Superior temporal gyrus (tissue), 1 donor: Measurements from ENCODE around the gene EPN2.
"Not testable (repeated sequence)": the region's sequence is repeated elsewhere in the genome, so short reads cannot be mapped to it uniquely, and the experiment has no call there.

Experiments
- DNase-seq: peaks from one replicate; pipeline ENCODE4 v3.0.0-alpha.2; 2016; ENCODE audit errors: extremely low spot score

EPN2 gene

DNA sequence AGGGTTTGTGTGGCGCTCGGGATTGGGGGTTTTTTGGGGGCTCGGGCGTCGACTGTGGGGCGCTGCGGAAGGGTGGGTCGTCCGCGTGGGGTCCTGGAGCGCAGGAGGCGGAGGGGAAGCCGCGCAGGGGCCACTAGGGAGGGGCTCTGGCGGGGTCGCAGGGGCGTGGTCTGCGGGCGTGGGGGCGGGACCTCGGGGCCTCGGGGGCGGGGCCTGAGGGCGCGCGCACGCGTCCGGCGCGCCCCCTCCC, at the start of gene EPN2:
EPN2 (plus strand) TSS at position 228 of the 250 bp plus-strand sequence. CDS start 45,754 bp downstream, outside the sequence.
- DNase-seq: not testable (repeated sequence)

DNA sequence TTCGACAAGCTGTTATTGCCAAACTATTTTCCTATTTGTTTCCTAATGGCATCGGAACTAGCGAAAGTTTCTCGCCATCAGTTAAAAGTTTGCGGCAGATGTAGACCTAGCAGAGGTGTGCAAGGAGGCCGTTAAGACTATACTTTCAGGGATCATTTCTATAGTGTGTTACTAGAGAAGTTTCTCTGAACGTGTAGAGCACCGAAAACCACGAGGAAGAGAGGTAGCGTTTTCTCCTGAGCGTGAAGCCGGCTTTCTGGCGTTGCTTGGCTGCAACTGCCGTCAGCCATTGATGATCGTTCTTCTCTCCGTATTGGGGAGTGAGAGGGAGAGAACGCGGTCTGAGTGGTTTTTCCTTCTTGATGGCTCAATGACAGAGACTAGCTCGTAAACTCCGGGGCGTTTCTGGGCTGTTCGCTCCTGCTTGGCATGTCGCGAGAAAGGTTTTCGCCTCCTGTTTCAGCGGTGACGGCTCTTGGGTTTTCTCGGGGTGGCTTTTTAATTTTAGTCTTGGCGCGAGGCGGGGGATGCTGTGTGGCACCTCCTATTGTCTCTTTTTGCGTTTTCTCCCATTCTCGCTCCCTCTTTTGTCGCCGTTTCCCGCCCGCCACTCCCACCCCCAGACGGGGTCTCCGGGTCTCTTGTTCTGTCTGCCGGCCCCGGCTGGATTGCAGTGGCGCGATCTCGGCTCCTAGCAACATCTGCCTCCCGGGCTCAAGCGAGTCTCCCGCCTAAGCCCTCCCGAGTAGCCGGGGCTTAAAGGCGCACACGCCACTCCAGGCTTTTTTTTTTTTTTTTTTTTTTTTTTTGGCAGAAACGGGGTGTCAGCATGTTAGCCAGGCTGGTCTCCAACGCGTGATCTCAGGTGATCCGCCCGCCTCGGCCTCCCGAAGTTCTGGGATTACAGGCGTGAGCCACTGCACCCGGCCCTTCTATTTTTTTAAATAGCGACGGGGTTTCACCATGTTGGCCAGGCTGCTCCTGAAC, 49.0 kb upstream of the EPN2 start:
- not testable (repeated sequence) for DNase-seq

DNA sequence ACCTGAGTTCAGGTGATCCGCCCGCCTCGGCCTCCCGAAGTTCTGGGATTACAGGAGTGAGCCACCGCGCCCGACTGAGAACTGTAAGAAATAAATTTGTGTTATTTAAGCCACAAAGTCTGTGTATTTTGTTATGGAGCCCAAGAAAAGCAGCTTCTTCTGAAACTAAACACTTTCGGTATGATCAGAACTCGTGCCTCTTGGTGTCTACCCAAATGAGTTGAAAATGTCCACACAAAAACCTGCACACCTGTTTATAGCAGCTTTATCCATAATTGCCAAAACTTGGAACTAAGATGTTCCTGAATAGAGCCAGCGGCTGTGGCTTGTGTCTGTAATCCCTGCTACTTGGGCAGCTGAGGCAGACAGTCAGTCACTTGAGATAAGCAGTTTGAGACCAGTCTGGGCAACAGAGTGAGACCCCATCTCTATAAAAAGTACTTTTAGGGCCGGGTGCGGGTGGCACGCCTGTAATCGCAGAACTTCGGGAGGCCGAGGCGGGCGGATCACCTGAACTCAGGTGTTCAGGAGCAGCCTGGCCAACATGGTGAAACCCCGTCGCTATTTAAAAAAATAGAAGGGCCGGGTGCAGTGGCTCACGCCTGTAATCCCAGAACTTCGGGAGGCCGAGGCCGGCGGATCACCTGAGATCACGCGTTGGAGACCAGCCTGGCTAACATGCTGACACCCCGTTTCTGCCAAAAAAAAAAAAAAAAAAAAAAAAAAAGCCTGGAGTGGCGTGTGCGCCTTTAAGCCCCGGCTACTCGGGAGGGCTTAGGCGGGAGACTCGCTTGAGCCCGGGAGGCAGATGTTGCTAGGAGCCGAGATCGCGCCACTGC, 48.1 kb upstream of the EPN2 start:
- not testable (repeated sequence) for DNase-seq

DNA sequence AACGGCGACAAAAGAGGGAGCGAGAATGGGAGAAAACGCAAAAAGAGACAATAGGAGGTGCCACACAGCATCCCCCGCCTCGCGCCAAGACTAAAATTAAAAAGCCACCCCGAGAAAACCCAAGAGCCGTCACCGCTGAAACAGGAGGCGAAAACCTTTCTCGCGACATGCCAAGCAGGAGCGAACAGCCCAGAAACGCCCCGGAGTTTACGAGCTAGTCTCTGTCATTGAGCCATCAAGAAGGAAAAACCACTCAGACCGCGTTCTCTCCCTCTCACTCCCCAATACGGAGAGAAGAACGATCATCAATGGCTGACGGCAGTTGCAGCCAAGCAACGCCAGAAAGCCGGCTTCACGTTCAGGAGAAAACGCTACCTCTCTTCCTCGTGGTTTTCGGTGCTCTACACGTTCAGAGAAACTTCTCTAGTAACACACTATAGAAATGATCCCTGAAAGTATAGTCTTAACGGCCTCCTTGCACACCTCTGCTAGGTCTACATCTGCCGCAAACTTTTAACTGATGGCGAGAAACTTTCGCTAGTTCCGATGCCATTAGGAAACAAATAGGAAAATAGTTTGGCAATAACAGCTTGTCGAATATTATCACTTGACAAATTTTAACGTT, 47.3 kb upstream of the EPN2 start:
- DNase-seq: not testable (repeated sequence)

DNA sequence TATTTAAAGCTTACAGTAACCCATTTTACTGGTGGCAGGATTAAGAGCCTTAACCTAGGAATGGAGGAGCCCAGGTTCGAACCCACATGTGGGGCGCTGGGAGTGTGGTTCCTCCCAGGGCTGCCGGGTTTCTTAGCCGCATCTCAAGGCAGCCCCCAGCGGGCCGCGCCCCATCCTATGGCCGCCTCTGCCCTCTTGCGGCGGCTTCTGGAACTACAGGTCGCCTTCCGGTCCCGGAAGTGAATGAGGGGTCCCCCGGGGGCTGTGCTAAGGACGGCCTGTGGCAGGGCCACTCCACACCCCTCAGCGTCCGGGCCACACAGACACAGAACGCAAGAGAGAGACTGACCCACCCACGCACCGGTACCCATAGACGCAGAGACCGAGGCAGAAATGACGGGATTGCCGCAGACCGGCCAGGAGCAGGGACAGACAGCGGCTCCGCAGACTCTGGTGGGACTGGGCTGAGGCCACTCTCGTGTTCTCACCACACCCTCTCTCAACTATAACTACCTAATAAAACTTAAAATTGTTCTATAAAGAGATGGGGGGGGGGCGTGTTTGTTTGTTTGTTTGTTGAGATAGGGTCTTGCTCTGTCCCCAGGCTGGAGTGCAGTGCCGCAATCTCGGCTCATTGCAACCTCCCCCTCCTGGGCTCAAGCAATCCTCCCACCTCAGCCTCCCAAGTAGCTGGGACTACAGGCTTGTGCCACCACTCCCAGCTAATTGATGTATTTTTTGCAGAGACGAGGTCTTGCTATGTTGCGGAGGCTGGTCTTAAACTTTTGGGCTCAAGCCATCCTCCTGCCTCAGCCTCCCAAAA, 40.6 kb upstream of the EPN2 start:
- DNase-seq: not testable (repeated sequence)

DNA sequence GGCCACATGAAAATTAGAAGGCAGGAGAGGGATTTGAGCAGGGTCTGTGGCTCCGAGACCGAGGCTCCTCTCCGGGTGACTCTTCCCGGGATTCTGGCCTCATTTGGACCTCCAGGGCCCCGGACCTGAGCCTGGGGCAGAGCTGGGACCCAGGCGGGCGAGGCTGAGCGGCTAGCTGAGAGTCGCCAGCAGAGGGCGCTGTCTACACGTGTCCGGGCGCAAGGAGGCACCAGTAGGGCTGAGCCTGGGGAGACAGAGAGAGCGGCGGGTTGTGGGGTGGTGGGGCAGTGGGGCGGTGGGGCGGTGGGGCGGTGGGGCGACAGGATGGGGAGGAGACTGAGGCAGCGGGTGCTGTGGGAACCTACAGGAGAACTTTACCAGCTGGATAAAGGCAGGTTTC, 34.7 kb upstream of the EPN2 start:
- not testable (repeated sequence) for DNase-seq

DNA sequence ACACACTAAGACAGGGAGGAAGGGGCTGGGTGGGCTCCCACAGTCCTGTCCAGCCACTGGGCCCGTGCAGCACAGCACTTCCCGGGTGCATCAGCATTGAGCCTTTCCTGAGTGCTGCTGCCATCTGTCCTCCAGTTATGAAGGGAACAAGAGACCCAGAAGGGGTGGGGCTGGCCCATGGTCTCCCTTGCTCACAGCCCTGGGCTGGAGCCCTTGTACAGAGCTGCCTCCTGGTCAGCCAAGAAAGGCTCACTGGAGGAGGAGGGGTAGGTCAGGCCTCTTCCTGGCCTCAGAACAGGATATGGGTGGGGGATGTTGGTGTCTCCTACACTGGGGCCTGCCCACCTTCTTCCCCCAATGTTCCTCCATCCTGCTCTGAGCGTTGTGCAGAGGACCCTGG, 33.7 kb upstream of the EPN2 start:
- not testable (repeated sequence) for DNase-seq

DNA sequence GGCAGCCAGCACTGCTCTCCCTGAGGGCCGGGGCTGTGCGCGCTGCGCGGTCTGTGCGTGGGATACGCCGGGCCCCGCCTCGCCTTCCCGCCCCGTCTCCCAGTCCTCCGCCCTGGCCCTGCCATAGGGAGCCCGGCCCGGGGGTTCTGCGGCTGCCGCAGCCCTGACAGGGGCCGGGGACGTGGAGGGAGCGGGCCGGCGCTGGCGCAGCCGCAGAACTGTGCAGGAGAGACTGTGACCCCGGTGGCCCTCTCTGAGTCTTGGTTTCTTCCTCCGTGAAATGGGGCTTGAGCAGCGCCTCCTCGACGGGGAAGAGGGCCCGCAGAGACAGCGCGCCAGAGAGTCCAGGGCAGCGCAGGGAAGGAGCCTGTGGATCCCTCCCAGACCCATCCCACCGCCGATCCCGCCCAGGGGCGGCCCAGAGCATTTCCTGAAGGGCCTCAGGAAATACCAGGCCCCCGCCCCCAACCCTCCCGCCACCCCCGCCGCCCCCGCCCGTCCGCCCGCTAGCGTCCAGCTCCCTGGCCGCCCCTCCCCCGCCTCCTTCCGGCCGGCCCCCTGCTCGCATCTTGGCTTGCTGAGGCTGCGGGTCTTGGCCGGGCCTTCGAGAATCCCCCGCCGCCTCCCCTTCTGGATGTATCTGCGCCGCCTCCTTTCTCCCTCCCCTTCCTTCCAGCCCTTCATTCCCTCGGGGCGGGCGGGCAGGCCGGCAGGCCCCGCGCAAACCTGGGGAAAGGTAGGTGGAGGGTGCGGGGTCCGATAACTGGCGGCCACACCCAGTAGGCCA, 21.9 kb upstream of the EPN2 start:
- DNase-seq: not testable (repeated sequence)

DNA sequence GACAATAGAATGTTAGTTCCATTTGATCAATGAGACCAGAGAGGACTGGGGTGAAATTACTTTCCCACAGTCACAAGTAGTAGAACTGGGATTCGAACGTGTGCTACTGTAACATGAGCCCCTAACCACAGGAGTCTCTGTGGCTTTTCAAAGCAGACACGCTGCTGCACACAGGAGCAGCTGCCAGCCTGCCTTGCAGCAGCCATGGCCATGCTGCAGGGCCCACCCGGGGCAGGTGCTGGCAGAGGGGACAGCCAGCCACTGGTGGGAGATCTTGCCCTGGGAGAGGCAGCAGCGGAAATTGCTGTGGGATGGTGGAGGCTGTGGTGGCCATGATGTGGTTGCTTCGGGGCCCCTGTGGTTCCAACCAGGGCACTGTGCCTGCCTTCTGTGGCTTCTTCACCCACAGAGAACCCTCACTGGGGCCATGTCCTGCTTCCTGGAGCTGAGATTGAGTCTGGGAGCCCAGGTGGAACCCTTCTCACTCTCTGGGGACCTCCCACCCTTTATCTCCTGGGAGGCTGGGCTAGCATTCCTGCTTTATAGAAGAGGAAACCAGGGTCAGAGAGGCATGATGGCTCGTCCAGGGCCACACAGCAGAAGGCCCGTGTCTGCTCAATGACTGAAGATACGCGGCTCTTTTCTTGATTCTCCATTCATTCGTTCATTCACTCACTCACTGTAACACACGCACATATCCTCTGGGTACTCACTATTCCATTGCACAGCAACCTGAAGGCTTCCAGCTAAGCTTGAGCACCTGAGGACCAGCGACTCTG, 20.8 kb upstream of the EPN2 start:
- not testable (repeated sequence) for DNase-seq

DNA sequence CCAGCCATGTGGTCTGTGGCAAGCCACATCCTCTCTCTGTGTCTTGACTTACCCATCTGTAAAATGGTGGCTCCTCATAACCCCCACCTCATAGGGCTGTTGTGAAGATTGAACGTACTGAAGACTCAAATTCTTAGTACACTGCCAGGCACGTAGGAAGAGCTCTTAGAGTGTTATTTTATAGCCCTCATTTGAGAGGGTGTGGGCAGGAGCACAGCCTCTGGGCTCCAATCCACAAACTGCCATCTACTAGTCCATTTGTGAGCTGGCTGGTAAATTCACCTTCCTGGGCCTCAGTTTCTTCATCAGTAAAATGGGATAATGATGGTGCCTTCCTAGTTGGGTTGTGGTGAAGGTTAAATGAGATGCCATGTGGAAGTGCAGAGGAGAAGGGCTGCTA, 18.3 kb upstream of the EPN2 start:
- DNase-seq: not testable (repeated sequence)

DNA sequence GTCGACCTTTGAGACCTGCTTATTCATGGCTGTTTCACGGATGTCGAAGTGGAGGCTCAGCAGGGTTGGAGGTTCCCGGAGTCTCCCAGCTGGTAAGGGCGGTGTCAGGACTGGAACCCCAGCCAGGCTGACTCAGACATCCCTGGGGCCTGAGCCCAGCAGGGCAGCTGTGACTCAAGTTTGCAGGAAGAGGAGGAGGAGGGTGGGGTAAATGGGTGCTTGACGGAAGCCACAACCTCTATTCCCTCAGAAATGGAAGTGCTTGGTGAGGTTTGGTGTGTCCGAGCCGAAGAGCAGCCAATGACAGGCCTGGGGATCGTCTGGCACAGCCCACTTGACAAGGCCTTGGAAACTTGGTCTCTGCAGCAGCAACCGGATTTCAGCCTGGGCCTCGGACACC, 17.8 kb upstream of the EPN2 start:
- not testable (repeated sequence) for DNase-seq

DNA sequence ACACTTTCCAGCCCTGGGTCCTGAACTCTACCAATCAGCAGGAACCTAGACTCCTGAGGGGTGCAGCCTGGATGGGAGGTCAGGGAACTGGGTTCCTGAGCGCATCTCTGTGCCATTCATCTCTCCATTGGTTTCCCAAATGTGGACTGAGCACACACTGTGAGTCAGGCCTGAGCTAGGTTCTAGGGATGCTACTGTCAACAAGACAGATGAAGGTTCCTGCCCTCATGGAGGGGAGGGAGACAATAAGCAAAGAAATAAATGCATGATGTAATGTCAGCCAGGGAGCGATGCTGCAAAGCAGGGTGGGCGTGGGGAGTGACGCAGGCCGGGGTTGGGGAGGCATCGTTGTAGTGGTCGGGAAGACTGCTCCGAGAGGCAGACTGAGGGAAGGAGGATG, 17.0 kb upstream of the EPN2 start:
- not testable (repeated sequence) for DNase-seq

DNA sequence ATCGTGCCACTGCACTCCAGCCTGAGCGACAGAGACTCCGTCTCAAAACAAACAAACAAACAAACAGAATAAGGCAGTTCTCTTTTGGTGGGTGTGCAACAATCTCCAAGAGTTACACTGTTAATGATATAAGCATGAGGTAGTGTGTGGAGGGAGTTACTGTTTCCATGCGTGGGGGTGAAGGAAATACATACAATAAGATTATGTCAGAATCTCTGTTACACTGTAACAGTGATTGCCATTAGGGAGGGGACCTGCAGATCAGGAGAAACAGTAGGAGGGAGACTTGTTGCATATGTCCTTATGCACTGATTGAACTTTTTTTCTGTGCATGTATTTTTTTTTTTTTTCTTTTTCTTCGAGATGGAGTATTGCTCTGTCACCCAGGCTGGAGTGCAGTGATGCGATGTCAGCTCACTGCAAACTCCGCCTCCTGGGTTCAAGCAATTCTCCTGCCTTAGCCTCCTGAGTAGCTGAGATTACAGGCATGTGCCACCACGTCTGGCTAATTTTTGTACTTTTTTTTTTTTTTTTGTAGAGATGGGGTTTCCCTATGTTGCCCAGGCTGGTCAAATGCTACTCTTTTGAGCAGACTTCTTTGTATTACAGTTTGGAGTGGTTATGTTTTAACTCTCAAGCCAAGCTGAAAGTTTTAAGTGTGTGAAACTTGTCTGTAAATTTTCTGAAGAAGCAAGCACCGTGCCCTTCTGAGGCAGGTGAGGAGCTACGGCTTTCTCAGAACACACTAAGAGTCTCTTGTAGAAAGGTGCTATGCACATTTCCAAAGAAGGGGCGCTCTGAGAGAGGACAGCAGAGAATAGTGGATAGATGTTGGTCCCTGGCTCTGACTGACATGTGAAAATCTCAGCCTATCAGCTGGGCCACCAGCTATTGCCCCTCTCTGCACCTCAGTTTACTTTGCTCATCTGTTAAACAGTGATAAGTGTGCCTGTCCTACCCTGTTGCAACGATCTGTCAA, 10.3 kb upstream of the EPN2 start:
- DNase-seq: not testable (repeated sequence)

DNA sequence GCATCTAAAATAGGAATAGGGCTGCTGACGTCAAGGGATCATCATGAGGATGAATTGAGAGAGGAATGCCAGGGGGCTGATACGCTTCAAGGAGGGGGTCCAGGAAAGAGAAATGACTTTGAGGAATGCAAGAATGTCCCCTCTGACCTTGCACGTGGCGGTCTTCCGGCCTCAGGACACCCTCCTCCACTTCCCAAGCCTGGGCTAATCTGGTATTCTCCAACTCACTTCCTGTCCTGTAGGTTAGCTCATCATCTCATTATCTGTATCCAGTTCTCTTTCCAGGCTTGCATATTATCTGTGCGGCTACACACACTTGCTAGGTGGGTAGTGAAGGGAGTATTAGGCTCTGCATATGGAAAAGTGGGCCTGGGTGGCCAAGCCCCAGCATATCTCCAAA, 2.5 kb upstream of the EPN2 start:
- not testable (repeated sequence) for DNase-seq

DNA sequence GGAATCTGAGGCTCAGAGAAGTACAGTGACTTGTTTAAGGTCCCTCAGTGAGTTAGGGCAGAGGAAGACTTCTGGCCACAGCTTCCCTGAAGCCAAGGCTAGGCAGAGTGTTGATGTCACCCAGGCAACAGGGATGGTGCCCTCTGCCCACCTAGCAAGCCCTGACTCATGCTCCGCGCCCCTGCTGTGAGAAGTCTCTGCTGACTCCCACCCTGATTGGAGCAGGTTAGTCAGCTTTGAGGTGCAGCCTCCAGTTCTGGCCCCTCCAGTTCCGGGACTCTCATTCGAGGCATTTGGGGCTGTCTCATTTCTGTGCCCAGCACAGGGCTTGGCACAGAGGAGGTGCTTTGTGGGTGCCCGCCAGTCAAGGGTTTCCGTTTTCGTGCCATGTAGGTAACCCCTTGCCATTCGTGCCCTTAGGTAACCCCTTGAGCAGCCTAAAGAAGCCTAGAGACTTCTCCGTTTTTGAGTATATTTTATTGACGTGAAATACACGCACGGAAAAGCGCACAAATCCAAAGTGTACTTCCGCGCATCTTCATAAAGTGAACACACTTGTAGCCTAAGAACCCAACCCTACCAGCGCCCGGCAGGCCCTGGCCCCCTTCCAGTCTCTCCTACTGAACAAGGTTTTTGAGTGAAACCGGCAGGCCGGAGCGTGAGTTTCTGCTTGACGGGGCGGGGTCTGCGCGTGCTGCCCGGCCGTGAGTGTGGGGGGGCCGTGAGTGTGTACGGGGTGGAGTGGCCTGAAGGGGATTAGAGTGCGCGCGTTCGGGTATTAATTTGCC, 621 bp upstream of the EPN2 start:
- not testable (repeated sequence) for DNase-seq

DNA sequence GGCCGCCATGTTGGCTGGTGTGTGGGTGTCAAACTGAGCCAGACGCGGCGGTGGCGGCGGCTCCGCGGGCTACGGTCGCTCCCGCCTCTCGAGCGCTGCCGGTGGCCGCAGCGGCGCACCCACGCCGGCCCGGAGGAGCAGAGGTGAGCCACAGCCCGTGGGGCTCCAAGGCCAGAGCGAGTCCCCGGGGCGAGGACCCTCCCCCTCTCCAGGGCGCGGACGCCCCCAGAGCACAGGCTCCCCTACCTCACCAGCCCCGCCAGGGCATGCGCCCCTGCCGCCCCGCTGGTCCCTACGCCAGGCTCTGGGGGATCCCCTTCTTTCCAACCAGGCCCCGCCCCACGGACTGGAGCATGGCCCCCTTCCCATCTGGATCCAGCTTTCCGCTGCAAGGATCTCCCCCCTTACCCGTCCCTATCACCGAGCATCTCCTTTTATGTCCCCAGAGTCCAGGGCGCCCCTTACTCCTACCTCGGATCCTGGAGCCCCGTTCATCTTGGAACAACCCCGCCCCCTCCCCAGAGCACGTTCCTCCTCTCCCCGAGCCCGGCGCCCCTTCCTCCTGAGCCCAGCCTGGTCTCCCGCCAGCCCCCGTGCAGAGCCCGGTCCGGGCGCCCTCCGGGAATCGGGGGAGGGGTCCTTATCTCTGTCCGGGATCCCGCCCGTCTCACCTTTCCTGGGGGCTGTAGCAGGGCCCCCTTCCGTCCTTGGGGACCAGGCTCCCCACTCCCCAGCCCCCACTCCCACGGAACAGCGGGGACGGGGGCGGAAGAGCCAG, 412 bp downstream of the EPN2 start:
- DNase-seq: no peak

DNA sequence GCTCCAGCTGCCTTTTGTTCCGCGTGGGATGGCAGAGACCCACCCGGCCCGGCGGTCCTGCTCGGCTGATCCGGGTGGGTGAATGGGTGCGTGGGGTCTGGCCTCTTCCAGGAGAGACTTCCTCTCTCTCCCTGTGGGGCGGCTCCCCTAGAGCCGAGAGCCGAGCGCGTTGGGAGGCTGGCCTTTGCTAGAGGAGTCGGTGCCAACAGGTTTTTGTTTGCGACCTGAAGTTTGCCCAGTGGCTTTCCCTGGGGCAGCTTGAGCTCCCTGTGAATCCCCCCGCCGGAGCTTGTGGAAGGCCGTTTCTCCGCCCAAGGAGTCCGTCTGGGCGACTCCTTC, 970 bp downstream of the EPN2 start:
- DNase-seq: no peak
